H9 (cell line): ENCODE measurements around the gene SAP25. TPM values are rescaled to one million over a fixed set of nuclear protein-coding genes. Genes with fewer than 3 reads are reported as not detected.

Experiments used
- DNase-seq: peaks from one replicate; pipeline ENCODE4 v3.0.0-alpha.2; 2017
- H2AFZ ChIP-seq: one replicate; pipeline ENCODE4 v1.6.1; 2013; ENCODE audit warnings: mild to moderate bottlenecking, low read length, control low read depth, moderate library complexity
- H2AK5ac ChIP-seq: 2 replicates; pipeline ENCODE4 v1.6.1; 2013; ENCODE audit warnings: low read length, control low read depth, mixed read lengths; ENCODE audit not compliant: insufficient read length
- H2BK120ac ChIP-seq: one replicate; pipeline ENCODE4 v1.6.1; 2013; ENCODE audit warnings: low read depth, mild to moderate bottlenecking, low read length, control low read depth, inconsistent platforms; ENCODE audit not compliant: poor library complexity, severe bottlenecking
- H2BK12ac ChIP-seq: 2 replicates; pipeline ENCODE4 v1.6.1; 2013; ENCODE audit warnings: low read length, control low read depth, mixed read lengths, low read depth; ENCODE audit not compliant: insufficient read length
- H2BK15ac ChIP-seq: 2 replicates; pipeline ENCODE4 v1.6.1; 2013; ENCODE audit warnings: low read depth, low read length, control low read depth
- H2BK20ac ChIP-seq: one replicate; pipeline ENCODE4 v1.6.1; 2013; ENCODE audit warnings: low read depth, mild to moderate bottlenecking, low read length, control low read depth, inconsistent platforms; ENCODE audit not compliant: poor library complexity, severe bottlenecking
- H2BK5ac ChIP-seq: 2 replicates; pipeline ENCODE4 v1.6.1; 2013; ENCODE audit warnings: low read length, control low read depth, mixed read lengths; ENCODE audit not compliant: insufficient read length
- H3K14ac ChIP-seq: 2 replicates; pipeline ENCODE4 v1.6.1; 2013; ENCODE audit warnings: low read length, control low read depth; ENCODE audit not compliant: insufficient read depth
- H3K18ac ChIP-seq: 2 replicates; pipeline ENCODE4 v1.6.1; 2013; ENCODE audit warnings: low read depth, mild to moderate bottlenecking, mixed read lengths, low read length, control low read depth; ENCODE audit not compliant: insufficient read length
- H3K23ac ChIP-seq: 2 replicates; pipeline ENCODE4 v1.6.1; 2013; ENCODE audit warnings: low read length, control low read depth, mixed read lengths, low read depth; ENCODE audit not compliant: insufficient read length
- H3K23me2 ChIP-seq: 2 replicates; pipeline ENCODE4 v1.6.1; 2013; ENCODE audit warnings: low read depth, mild to moderate bottlenecking, mixed read lengths, low read length, control low read depth; ENCODE audit not compliant: insufficient read length, poor library complexity, severe bottlenecking
- H3K27ac ChIP-seq: 2 replicates; pipeline ENCODE4 v1.5.1; 2013; ENCODE audit warnings: low read length, control low read depth, mixed read lengths, low read depth; ENCODE audit not compliant: insufficient read length
- H3K27me3 ChIP-seq: 2 replicates; pipeline ENCODE4 v1.6.1; 2013; ENCODE audit warnings: low read length, control low read depth, inconsistent platforms; ENCODE audit not compliant: insufficient read depth
- H3K4ac ChIP-seq: 2 replicates; pipeline ENCODE4 v1.6.1; 2013; ENCODE audit warnings: low read depth, mild to moderate bottlenecking, control low read depth, inconsistent platforms, low read length, moderate library complexity
- H3K4me1 ChIP-seq: 2 replicates; pipeline ENCODE4 v1.6.1; 2013; ENCODE audit warnings: low read length, control low read depth, inconsistent platforms; ENCODE audit not compliant: insufficient read depth
- H3K4me2 ChIP-seq: 2 replicates; pipeline ENCODE4 v1.6.1; 2013; ENCODE audit warnings: low read length, control low read depth, mixed read lengths; ENCODE audit not compliant: insufficient read length, insufficient read depth
- H3K56ac ChIP-seq: 2 replicates; pipeline ENCODE4 v1.6.1; 2013; ENCODE audit warnings: low read depth, mild to moderate bottlenecking, mixed read lengths, low read length, control low read depth; ENCODE audit not compliant: insufficient read length
- H3K79me1 ChIP-seq: 2 replicates; pipeline ENCODE4 v1.6.1; 2013; ENCODE audit warnings: low read depth, mild to moderate bottlenecking, moderate library complexity, low read length, control low read depth, inconsistent platforms; ENCODE audit not compliant: insufficient read depth, poor library complexity, severe bottlenecking
- H3K79me2 ChIP-seq: 2 replicates; pipeline ENCODE4 v1.6.1; 2013; ENCODE audit warnings: low read length, control low read depth, inconsistent platforms; ENCODE audit not compliant: insufficient read depth
- H3K9ac ChIP-seq: 2 replicates; pipeline ENCODE4 v1.6.1; 2013; ENCODE audit warnings: low read length, control low read depth, mixed read lengths; ENCODE audit not compliant: insufficient read length; ENCODE audit errors: extremely low read depth
- H3K9me3 ChIP-seq: one replicate; pipeline ENCODE4 v1.6.1; 2013; ENCODE audit warnings: low read depth, low read length, inconsistent platforms; ENCODE audit not compliant: control insufficient read depth
- H3T11ph ChIP-seq: one replicate; pipeline ENCODE4 v1.6.1; 2013; ENCODE audit warnings: mild to moderate bottlenecking, low read length, control low read depth, inconsistent platforms
- H4K20me1 ChIP-seq: one replicate; pipeline ENCODE4 v1.6.1; 2013; ENCODE audit not compliant: control insufficient read depth, insufficient read length, insufficient read depth
- H4K5ac ChIP-seq: 2 replicates; pipeline ENCODE4 v1.6.1; 2013; ENCODE audit warnings: low read depth, mild to moderate bottlenecking, mixed read lengths, low read length, control low read depth; ENCODE audit not compliant: insufficient read length
- H4K8ac ChIP-seq: replicated peaks from 2 replicates; pipeline ENCODE4 v1.6.1; 2013; ENCODE audit warnings: low read length, control low read depth, mixed read lengths, low read depth; ENCODE audit not compliant: insufficient read length
- H4K91ac ChIP-seq: 2 replicates; pipeline ENCODE4 v1.6.1; 2013; ENCODE audit warnings: low read depth, mild to moderate bottlenecking, moderate library complexity, mixed read lengths, low read length, control low read depth; ENCODE audit not compliant: insufficient read length
- H3K27ac Mint-ChIP-seq, 3 experiments: 2 replicates in 2 of 3; 3 replicates in 1 of 3; pipeline ENCODE4 v1.8.0; 2020 to 2021; ENCODE audit warnings: mixed read lengths in 3 of 3, mild to moderate bottlenecking in 1 of 3, moderate library complexity in 1 of 3
- H3K27me3 Mint-ChIP-seq: 2 replicates; pipeline ENCODE4 v1.8.0; 2021; ENCODE audit warnings: low read depth, mild to moderate bottlenecking, moderate library complexity, mixed read lengths
- H3K36me3 Mint-ChIP-seq, 3 experiments: 2 replicates in 2 of 3; 3 replicates in 1 of 3; pipeline ENCODE4 v1.8.0; 2020 to 2021; ENCODE audit warnings: low read depth in 3 of 3, mixed read lengths in 3 of 3; ENCODE audit not compliant: insufficient read depth in 1 of 3
- H3K4me1 Mint-ChIP-seq, 2 experiments: 2 replicates each; pipeline ENCODE4 v1.8.0; 2020; ENCODE audit warnings: mixed read lengths in 2 of 2
- H3K4me3 Mint-ChIP-seq, 2 experiments: 2 replicates in 1 of 2; 3 replicates in 1 of 2; pipeline ENCODE4 v1.8.0; 2020 to 2021; ENCODE audit warnings: mild to moderate bottlenecking in 2 of 2, mixed read lengths in 2 of 2, moderate library complexity in 1 of 2
- H3K9me3 Mint-ChIP-seq, 2 experiments: 2 replicates in 1 of 2; 3 replicates in 1 of 2; pipeline ENCODE4 v1.8.0; 2020; ENCODE audit warnings: mild to moderate bottlenecking in 2 of 2, mixed read lengths in 2 of 2, moderate library complexity in 1 of 2
- CTCF ChIP-seq: fragments of 200-600 bp; sonication (generic); conservative IDR thresholded peaks from 3 replicates; pipeline ENCODE4 v1.8.0; 2021; ENCODE audit warnings: antibody characterized with exemption, mild to moderate bottlenecking
- WGBS: extraction: QIAGEN DNeasy Blood & Tissue Kit; methylation state at CpG from one replicate; pipeline ENCODE4 v1.1.7; 2013; ENCODE audit warnings: missing lambda C conversion rate, low lambda C conversion rate, mixed read lengths; ENCODE audit not compliant: insufficient read length; ENCODE audit errors: extremely low coverage; 5-methylcytosine and 5-hydroxymethylcytosine counted together
- total RNA-seq: library from RNA; stranded (reverse); gene quantifications from 2 replicates; pipeline ENCODE4 v1.2.1, GENCODE V29; 2021

The SAP25 gene
- total RNA-seq, 1 experiment from 2014 or later: 4.2 TPM

- no peak overlapping the region for H4K8ac ChIP-seq
- no peak overlapping the region for H2BK12ac ChIP-seq
- no peak for DNase-seq
- no CpG with 5 or more reads among the region's 17 CpGs for WGBS
- no peak overlapping the region for H3K23ac ChIP-seq
- no peak for TF ChIP-seq CTCF
- peaks cover 3% of the 10 kb centered on the region; the same call in 1 of the 2 replicates for H3K4me1 ChIP-seq
- Mint-ChIP-seq H3K27me3 (peaks cover 46% of the 10 kb centered on the region), H3K36me3 (peaks cover 2 to 26% (median 6%) of the 10 kb centered on the region in 3 experiments; a peak in 5 of 7 replicates), H3K4me3 (no peak overlapping the region; a peak in 1 of 5 replicates), H3K9me3 (no peaks in the 10 kb centered on the region), H3K4me1 (peaks cover 17 to 20% of the 10 kb centered on the region in 2 experiments), H3K27ac (no peak overlapping the region)
- no peak overlapping the region for H3K27ac ChIP-seq
- no peak overlapping the region for H3K4me2 ChIP-seq
- H2AFZ ChIP-seq: no peak overlapping the region
- H2AK5ac ChIP-seq: no peak overlapping the region
- H3K9me3 ChIP-seq: no peaks in the 10 kb centered on the region
- no peak overlapping the region for H2BK120ac ChIP-seq
- no peaks in the 10 kb centered on the region for H3K23me2 ChIP-seq
- no peak overlapping the region for H4K91ac ChIP-seq
- no peaks in the 10 kb centered on the region for H3K27me3 ChIP-seq
- H2BK5ac ChIP-seq: no peak overlapping the region
- H3K79me1 ChIP-seq: no peaks in the 10 kb centered on the region
- no peak overlapping the region for H3T11ph ChIP-seq
- no peak overlapping the region for H3K14ac ChIP-seq
- no peak overlapping the region for H3K56ac ChIP-seq
- H4K5ac ChIP-seq: no peak overlapping the region
- H3K4ac ChIP-seq: no peak overlapping the region
- H2BK20ac ChIP-seq: no peak overlapping the region
- H3K9ac ChIP-seq: no peak overlapping the region
- H3K18ac ChIP-seq: no peak overlapping the region
- no peak overlapping the region for H2BK15ac ChIP-seq
- H4K20me1 ChIP-seq: no peaks in the 10 kb centered on the region
- no peaks in the 10 kb centered on the region for H3K79me2 ChIP-seq
Measured at GRCh38 chr7:100591596-100591995, 17.9 kb upstream of the SAP25 start.
